B cell (primary cell): ENCODE data around the gene BMAL1. TPM values are rescaled to one million over a fixed set of nuclear protein-coding genes. Genes with fewer than 3 reads are reported as not detected.

ENCODE experiments used
- ATAC-seq: fragments of 200-7000 bp; cut with Tn5 transposase; one replicate; pipeline ENCODE4 v1.10.0; 2021; ENCODE audit warnings: low read depth, mild to moderate bottlenecking, moderate number of reproducible peaks, moderate library complexity
- CTCF ChIA-PET: fragments of 350-600 bp; sonication (Branson Sonifier 250); formaldehyde crosslinking; loops from one replicate; lab custom pipeline; 2021; ENCODE audit warnings: antibody characterized with exemption, inconsistent platforms; lab: Charles Lee
- POLR2A ChIA-PET: fragments of 350-600 bp; sonication (Branson Sonifier 250); formaldehyde crosslinking; loops from one replicate; lab custom pipeline; 2021; ENCODE audit warnings: antibody characterized with exemption; lab: Charles Lee
- DNase-seq: peaks from one replicate; pipeline ENCODE4 v3.0.0; 2013
- H2AFZ ChIP-seq: 2 replicates; pipeline ENCODE4 v1.6.1; 2012; ENCODE audit warnings: mild to moderate bottlenecking, low read depth, low read length; ENCODE audit not compliant: insufficient read depth, poor library complexity, severe bottlenecking
- H3K27ac ChIP-seq, 2 donors: 1 replicate in 1 of 2; 2 replicates in 1 of 2; pipeline ENCODE4 v1.5.1; 2012 to 2013; ENCODE audit warnings: low read length in 2 of 2, mild to moderate bottlenecking in 2 of 2, moderate library complexity in 1 of 2
- H3K27me3 ChIP-seq, 4 experiments: fragments of 200-600 bp in 1 of 4; sonication (generic) in 1 of 4; replicated peaks in 1 of 4; 1 replicate in 2 of 4; 2 replicates in 2 of 4; pipeline versions ENCODE4 v1.6.1 to v1.7.0; 2013 to 2016; ENCODE audit warnings: low read length in 3 of 4, mild to moderate bottlenecking in 2 of 4, mixed read lengths in 1 of 4, moderate library complexity in 1 of 4; ENCODE audit not compliant: insufficient read depth in 4 of 4, control insufficient read depth in 3 of 4; ENCODE audit errors: control extremely low read depth in 1 of 4
- H3K36me3 ChIP-seq, 2 experiments: replicated peaks in 1 of 2; 1 replicate in 1 of 2; 2 replicates in 1 of 2; pipeline versions ENCODE4 v1.6.1 to v1.7.1; 2013; ENCODE audit warnings: low read length in 1 of 2; ENCODE audit not compliant: insufficient read depth in 2 of 2, control insufficient read depth in 1 of 2; ENCODE audit errors: control extremely low read depth in 1 of 2, extremely low read depth in 1 of 2
- H3K4me1 ChIP-seq, 2 donors: fragments of 200-600 bp in 1 of 2; sonication (generic) in 1 of 2; 1 replicate in 1 of 2; 2 replicates in 1 of 2; pipeline versions ENCODE4 v1.5.1 to v1.6.1; 2013 to 2017; ENCODE audit warnings: low read length in 2 of 2; ENCODE audit not compliant: control insufficient read depth in 2 of 2, insufficient read depth in 2 of 2
- H3K4me2 ChIP-seq: replicated peaks from 2 replicates; pipeline ENCODE3; 2012; ENCODE audit warnings: mild to moderate bottlenecking, low read depth, low read length; ENCODE audit not compliant: poor library complexity, severe bottlenecking
- H3K4me3 ChIP-seq, 5 experiments: fragments of 200-600 bp in 1 of 5; sonication (generic) in 1 of 5; 1 replicate in 3 of 5; 2 replicates in 2 of 5; pipeline versions ENCODE4 v1.5.1 to v1.7.0; 2011 to 2016; ENCODE audit warnings: low read length in 4 of 5, mild to moderate bottlenecking in 4 of 5, low read depth in 2 of 5, control low read depth in 1 of 5, moderate library complexity in 1 of 5; ENCODE audit not compliant: insufficient read depth in 1 of 5; ENCODE audit errors: control extremely low read depth in 1 of 5, extremely low read depth in 1 of 5
- H3K79me2 ChIP-seq: fragments of 200-600 bp; sonication (generic); one replicate; pipeline ENCODE4 v1.6.0; 2016; ENCODE audit warnings: low read length; ENCODE audit not compliant: control insufficient read depth, insufficient read depth
- H3K9ac ChIP-seq: fragments of 200-600 bp; sonication (generic); 2 replicates; pipeline ENCODE4 v1.6.1; 2017; ENCODE audit warnings: mild to moderate bottlenecking, low read length, moderate library complexity
- H3K9me3 ChIP-seq, 3 donors: one replicate each; pipeline versions ENCODE4 v1.6.1 to v1.7.1; 2013; ENCODE audit warnings: low read length in 2 of 3; ENCODE audit not compliant: control insufficient read depth in 2 of 3, insufficient read depth in 1 of 3; ENCODE audit errors: control extremely low read depth in 1 of 3
- H4K20me1 ChIP-seq: 2 replicates; pipeline ENCODE4 v1.6.0; 2012; ENCODE audit warnings: mild to moderate bottlenecking, low read length; ENCODE audit not compliant: insufficient read depth, control insufficient read depth, poor library complexity, severe bottlenecking
- H3K27ac Mint-ChIP-seq: one replicate; pipeline ENCODE4 v1.8.0; 2021; ENCODE audit warnings: mixed read lengths
- H3K27me3 Mint-ChIP-seq: one replicate; pipeline ENCODE4 v1.8.0; 2021; ENCODE audit warnings: mixed read lengths
- H3K4me1 Mint-ChIP-seq: one replicate; pipeline ENCODE4 v1.8.0; 2021; ENCODE audit warnings: mixed read lengths
- H3K4me3 Mint-ChIP-seq: one replicate; pipeline ENCODE4 v1.8.0; 2021; ENCODE audit warnings: mixed read lengths
- H3K9me3 Mint-ChIP-seq: one replicate; pipeline ENCODE4 v1.8.0; 2022; ENCODE audit warnings: mixed read lengths; ENCODE audit not compliant: insufficient read depth
- EZH2 ChIP-seq: IDR thresholded peaks from 2 replicates; pipeline ENCODE4 v1.6.1; 2012; ENCODE audit warnings: borderline replicate concordance, low read depth, mild to moderate bottlenecking, moderate library complexity, low read length; ENCODE audit not compliant: insufficient read depth, poor library complexity, severe bottlenecking
- WGBS: methylation state at CpG from one replicate; pipeline ENCODE4 v1.1.5; 2013; ENCODE audit warnings: missing lambda C conversion rate; ENCODE audit not compliant: insufficient coverage; 5-methylcytosine and 5-hydroxymethylcytosine counted together
- intact Hi-C: fragments of 100-400 bp; cut with micrococcal nuclease; formaldehyde crosslinking; loops from one replicate; pipeline ENCODE4 v1.10.0; 2022
- polyA minus RNA-seq: library from RNA; depleted of rRNA, polyadenylated mRNA; stranded (reverse); fragments of >200 nt; gene quantifications from 2 replicates; pipeline ENCODE4 v1.2.3, GENCODE V29; 2012
- polyA plus RNA-seq: library from polyadenylated mRNA; depleted of rRNA; stranded (reverse); fragments of >200 nt; gene quantifications from 2 replicates; pipeline ENCODE4 v1.2.3, GENCODE V29; 2012
- total RNA-seq, 2 donors: library from RNA; stranded (reverse); fragments of 120-200 nt in 1 of 2; gene quantifications; 1 replicate in 1 of 2; 2 replicates in 1 of 2; pipeline versions ENCODE4 v1.2.3 to v1.2.4, GENCODE V29; 2013 to 2022
- TF ChIP-seq, protein P1 (sequence below): fragments of 200-600 bp; IDR thresholded peaks from one replicate; pipeline ENCODE4 v1.8.0; 2022; ENCODE audit warnings: antibody characterized with exemption, mild to moderate bottlenecking

The BMAL1 gene
- total RNA-seq: 39.1 and 43.9 TPM in 2 replicates
- 12.1 TPM for total RNA-seq (2013)
- polyA plus RNA-seq: 8.6 and 13.5 TPM in 2 replicates
- polyA minus RNA-seq: 6.8 and 13.8 TPM in 2 replicates

DNA sequence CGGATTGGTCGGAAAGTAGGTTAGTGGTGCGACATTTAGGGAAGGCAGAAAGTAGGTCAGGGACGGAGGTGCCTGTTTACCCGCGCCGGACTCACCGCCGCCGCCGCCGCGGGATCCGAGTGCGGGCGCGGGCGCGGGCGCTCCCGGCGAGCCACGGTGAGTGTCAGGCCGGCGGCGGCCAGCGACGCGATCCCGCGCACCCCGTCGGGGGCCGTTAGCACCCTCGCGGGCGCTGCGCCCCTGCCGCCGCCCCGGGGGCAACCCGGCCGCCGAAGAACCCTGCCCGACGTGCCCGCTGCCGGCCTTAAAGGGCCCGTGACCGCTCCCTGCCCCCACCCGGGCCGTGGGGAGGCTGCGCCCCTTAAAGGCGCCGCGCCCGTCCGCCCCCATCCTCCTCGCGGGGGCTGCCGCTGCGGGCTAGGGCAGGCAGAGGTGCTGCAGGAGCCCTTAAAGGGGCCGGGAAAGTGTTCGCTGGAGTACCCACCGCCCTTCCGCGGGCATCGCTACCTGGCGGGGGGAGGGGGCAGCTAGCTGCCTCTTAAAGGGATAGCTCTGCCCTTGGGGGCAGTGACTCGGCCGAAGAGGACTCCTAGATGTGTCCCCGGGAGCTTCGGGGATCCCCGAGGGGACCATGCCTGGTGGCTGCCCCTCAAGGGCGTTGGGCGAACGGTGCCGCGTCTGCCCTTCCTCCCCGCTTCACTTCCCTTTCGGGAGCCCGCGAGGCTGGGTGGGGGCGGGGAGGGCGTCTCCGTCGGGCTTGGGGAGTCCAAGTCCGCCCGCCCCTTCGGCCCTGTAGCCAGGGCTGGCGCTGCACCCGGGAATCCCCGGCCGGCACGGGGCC is at the start of gene BMAL1:
TSS of gene BMAL1 (plus strand) at position 23 of the 841 bp plus-strand sequence. CDS start 76,519 bp downstream, outside the sequence.
- no peak for TF ChIP-seq EZH2
- TF ChIP-seq, protein P1, sequence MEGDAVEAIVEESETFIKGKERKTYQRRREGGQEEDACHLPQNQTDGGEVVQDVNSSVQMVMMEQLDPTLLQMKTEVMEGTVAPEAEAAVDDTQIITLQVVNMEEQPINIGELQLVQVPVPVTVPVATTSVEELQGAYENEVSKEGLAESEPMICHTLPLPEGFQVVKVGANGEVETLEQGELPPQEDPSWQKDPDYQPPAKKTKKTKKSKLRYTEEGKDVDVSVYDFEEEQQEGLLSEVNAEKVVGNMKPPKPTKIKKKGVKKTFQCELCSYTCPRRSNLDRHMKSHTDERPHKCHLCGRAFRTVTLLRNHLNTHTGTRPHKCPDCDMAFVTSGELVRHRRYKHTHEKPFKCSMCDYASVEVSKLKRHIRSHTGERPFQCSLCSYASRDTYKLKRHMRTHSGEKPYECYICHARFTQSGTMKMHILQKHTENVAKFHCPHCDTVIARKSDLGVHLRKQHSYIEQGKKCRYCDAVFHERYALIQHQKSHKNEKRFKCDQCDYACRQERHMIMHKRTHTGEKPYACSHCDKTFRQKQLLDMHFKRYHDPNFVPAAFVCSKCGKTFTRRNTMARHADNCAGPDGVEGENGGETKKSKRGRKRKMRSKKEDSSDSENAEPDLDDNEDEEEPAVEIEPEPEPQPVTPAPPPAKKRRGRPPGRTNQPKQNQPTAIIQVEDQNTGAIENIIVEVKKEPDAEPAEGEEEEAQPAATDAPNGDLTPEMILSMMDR: no peak
- CTCF ChIA-PET: interaction anchor here (1.8 to 3.0 kb wide), 2 partner anchors 58 to 188 kb away, joined by 4 to 10 read pairs; no protein-coding TSS in a partner anchor
- no peaks in the 10 kb centered on the region for H3K9me3 ChIP-seq
- peak within 1 kb of the TSS; percentile 41 to 64 for H3K27ac ChIP-seq
- H3K79me2 ChIP-seq: peaks cover 49% of the 10 kb centered on the region
- intact Hi-C loops: loop anchor here (1.0 to 10.0 kb wide), 5 partner anchors 59 to 1436 kb away; partner anchors contain the start of genes BTBD10, FAR1 and USP47
- H3K27me3 Mint-ChIP-seq: peaks cover 17% of the 10 kb centered on the region
- POLR2A ChIA-PET: no interaction called here
- peaks cover 0 to 20% (median 6%) of the 10 kb centered on the region in 4 experiments for H3K27me3 ChIP-seq
- H3K9ac ChIP-seq: peak within 1 kb of the TSS; percentile 81
- DNase-seq: peak; percentile 72
- peak; percentile 22 for ATAC-seq
- peaks cover 21 to 23% of the 10 kb centered on the region in 2 donors for H3K4me1 ChIP-seq
- H3K4me2 ChIP-seq: peak within 1 kb of the TSS; percentile 92
- H3K4me1 Mint-ChIP-seq: peaks cover 42% of the 10 kb centered on the region
- under 1% methylated on average over 95 of the region's 95 CpGs for WGBS
- no peaks in the 10 kb centered on the region for H3K36me3 ChIP-seq
- peak within 1 kb of the TSS; percentile 97 for H3K4me3 Mint-ChIP-seq
- H2AFZ ChIP-seq: peak within 1 kb of the TSS; percentile 97
- H3K27ac Mint-ChIP-seq: peak within 1 kb of the TSS; percentile 90
- peaks cover 43% of the 10 kb centered on the region for H4K20me1 ChIP-seq
- H3K4me3 ChIP-seq: peak within 1 kb of the TSS; percentile 85 to 94 (median 89)
- H3K9me3 Mint-ChIP-seq: no peaks in the 10 kb centered on the region
